Fibroblast of lung (primary cell): Measurements from ENCODE around the gene TANGO2. TPM values are rescaled to one million over a fixed set of nuclear protein-coding genes. Genes with fewer than 3 reads are reported as not detected.

Experiments used
- DNase-seq, 2 donors: peaks; one replicate each; pipeline versions ENCODE4 v3.0.0 to v3.0.0-alpha.2; 2010; ENCODE audit warnings: low read depth in 2 of 2
- H2AFZ ChIP-seq: 2 replicates; pipeline ENCODE4 v1.5.1; 2012; ENCODE audit warnings: low read length, control low read depth, inconsistent platforms
- H3K27ac ChIP-seq: 2 replicates; pipeline ENCODE4 v1.5.1; 2011; ENCODE audit warnings: low read length, control low read depth; ENCODE audit not compliant: insufficient read depth
- H3K27me3 ChIP-seq: 2 replicates; pipeline ENCODE4 v1.5.1; 2011; ENCODE audit warnings: mild to moderate bottlenecking, low read length; ENCODE audit not compliant: control insufficient read depth, insufficient read depth
- H3K36me3 ChIP-seq: 2 replicates; pipeline ENCODE4 v1.5.1; 2011; ENCODE audit warnings: low read length; ENCODE audit not compliant: control insufficient read depth, insufficient read depth
- H3K4me1 ChIP-seq: 2 replicates; pipeline ENCODE4 v1.5.1; 2011; ENCODE audit warnings: low read length; ENCODE audit not compliant: control insufficient read depth, insufficient read depth; ENCODE audit errors: extremely low read depth
- H3K4me2 ChIP-seq: 2 replicates; pipeline ENCODE4 v1.5.1; 2011; ENCODE audit warnings: low read length, control low read depth; ENCODE audit not compliant: insufficient read depth; ENCODE audit errors: extremely low read depth
- H3K4me3 ChIP-seq, 4 experiments: fragments of 200-600 bp in 1 of 4; sonication (generic) in 1 of 4; replicated peaks in 1 of 4; 2 replicates each; pipeline ENCODE4 v1.5.1; 2011 to 2016; ENCODE audit warnings: low read length in 4 of 4, low read depth in 3 of 4, mild to moderate bottlenecking in 3 of 4, control low read depth in 2 of 4, inconsistent platforms in 1 of 4, mixed read lengths in 1 of 4; ENCODE audit not compliant: insufficient read depth in 1 of 4; ENCODE audit errors: control extremely low read depth in 1 of 4
- H3K79me2 ChIP-seq: 2 replicates; pipeline ENCODE4 v1.5.1; 2012; ENCODE audit warnings: mild to moderate bottlenecking, low read length, inconsistent platforms; ENCODE audit not compliant: control insufficient read depth, insufficient read depth
- H3K9ac ChIP-seq: 2 replicates; pipeline ENCODE4 v1.5.1; 2011; ENCODE audit warnings: mild to moderate bottlenecking, low read length, control low read depth; ENCODE audit not compliant: insufficient read depth
- H3K9me3 ChIP-seq: 2 replicates; pipeline ENCODE4 v1.5.1; 2012; ENCODE audit warnings: low read depth, low read length; ENCODE audit not compliant: control insufficient read depth, insufficient read depth
- H4K20me1 ChIP-seq: 2 replicates; pipeline ENCODE4 v1.5.1; 2011; ENCODE audit warnings: low read length; ENCODE audit not compliant: control insufficient read depth, insufficient read depth; ENCODE audit errors: extremely low read depth
- CTCF ChIP-seq, 2 donors: IDR thresholded peaks in 1 of 2; conservative IDR thresholded peaks in 1 of 2; 1 replicate in 1 of 2; 2 replicates in 1 of 2; pipeline ENCODE4 v1.5.1; 2011 to 2012; ENCODE audit warnings: low read length in 2 of 2, control low read depth in 1 of 2, inconsistent platforms in 1 of 2, low read depth in 1 of 2, mild to moderate bottlenecking in 1 of 2
- EZH2 ChIP-seq: IDR thresholded peaks from 2 replicates; pipeline ENCODE4 v1.5.1; 2012; ENCODE audit warnings: low read length, control low read depth, mild to moderate bottlenecking; ENCODE audit errors: missing control alignments
- polyA plus RNA-seq, 2 donors: library from polyadenylated mRNA; depleted of rRNA in 1 of 2; stranded (reverse) in 1 of 2; unstranded in 1 of 2; fragments of >200 nt; gene quantifications; 2 replicates each; pipeline ENCODE4 v1.2.1, GENCODE V29; 2011 to 2012; ENCODE audit warnings: missing spikeins in 1 of 2
- total RNA-seq: library from RNA; depleted of rRNA; stranded (reverse); fragments of >200 nt; gene quantifications from 2 replicates; pipeline ENCODE4 v1.2.1, GENCODE V29; 2014

The TANGO2 gene
- total and polyA plus RNA-seq, 2 donors (not counting 1 experiment from before 2014, with no cell fraction given) = 28.3 to 52.8 TPM

- Histone ChIP-seq H3K4me2 (no peak overlapping the region), H3K4me3 (no peak overlapping the region), H4K20me1 (no peaks in the 10 kb centered on the region), H3K9ac (no peak overlapping the region), H3K27ac (no peak overlapping the region), H3K27me3 (no peaks in the 10 kb centered on the region), H2AFZ (no peak overlapping the region), H3K36me3 (peaks cover 10% of the 10 kb centered on the region), H3K9me3 (no peaks in the 10 kb centered on the region), H3K4me1 (no peaks in the 10 kb centered on the region), H3K79me2 (no peaks in the 10 kb centered on the region)
- no peak for TF ChIP-seq CTCF (conservative IDR thresholded peaks at IDR 0.05 in 1 of 2, IDR thresholded peaks at IDR 0.05 in 1 of 2; ENCODE audit: low read depth in 1 of 2, low read length in 2 of 2)
- TF ChIP-seq EZH2 = no peak
- DNase-seq = no peak
These were observed 45.8 kb upstream of the TANGO2 start for GRCh38 chr22:19974935-19975706.

- Histone ChIP-seq H3K36me3 (peaks cover 7% of the 10 kb centered on the region), H3K27me3 (no peaks in the 10 kb centered on the region), H2AFZ (no peak overlapping the region), H3K9ac (no peak overlapping the region), H3K9me3 (no peaks in the 10 kb centered on the region), H3K79me2 (no peaks in the 10 kb centered on the region), H3K4me2 (no peak overlapping the region), H3K4me3 (no peak overlapping the region), H3K4me1 (no peaks in the 10 kb centered on the region), H3K27ac (no peak overlapping the region), H4K20me1 (no peaks in the 10 kb centered on the region)
- no peak for TF ChIP-seq EZH2
- no peak for TF ChIP-seq CTCF (conservative IDR thresholded peaks at IDR 0.05 in 1 of 2, IDR thresholded peaks at IDR 0.05 in 1 of 2; ENCODE audit: low read depth in 1 of 2, low read length in 2 of 2)
- no peak for DNase-seq
These were observed 45.2 kb upstream of the TANGO2 start for GRCh38 chr22:19975707-19976035.

GRCh38 chr22:19976671-19977070, 44.2 kb upstream of the TANGO2 start:
- H3K4me2 ChIP-seq = no peak overlapping the region
- no peaks in the 10 kb centered on the region for H3K79me2 ChIP-seq
- H3K9me3 ChIP-seq = no peaks in the 10 kb centered on the region
- TF ChIP-seq CTCF (conservative IDR thresholded peaks at IDR 0.05 in 1 of 2, IDR thresholded peaks at IDR 0.05 in 1 of 2; ENCODE audit: low read depth in 1 of 2, low read length in 2 of 2) (no peak), EZH2 (no peak)
- no peak overlapping the region for H2AFZ ChIP-seq
- H3K9ac ChIP-seq = no peak overlapping the region
- H3K36me3 ChIP-seq = peaks cover 3% of the 10 kb centered on the region
- no peaks in the 10 kb centered on the region for H3K27me3 ChIP-seq
- DNase-seq = no peak
- H4K20me1 ChIP-seq = no peaks in the 10 kb centered on the region
- no peak overlapping the region for H3K4me3 ChIP-seq
- H3K4me1 ChIP-seq = no peaks in the 10 kb centered on the region
- H3K27ac ChIP-seq = no peak overlapping the region
